WTC11 (cell line): Measurements from ENCODE around the gene PHB1.

Experiments
- KAT7 ChIP-seq: sonication (generic); formaldehyde crosslinking; IDR thresholded peaks from 2 replicates; pipeline ENCODE4 v1.8.1; 2023; ENCODE audit warnings: missing genetic modification reagents, mild to moderate bottlenecking, borderline replicate concordance
- PRRX2 ChIP-seq: fragments of 250-450 bp; sonication (Bioruptor Pico); IDR thresholded peaks from 2 replicates; pipeline ENCODE4 v1.8.0; 2021; ENCODE audit warnings: mild to moderate bottlenecking
- SP1 ChIP-seq: sonication (generic); formaldehyde crosslinking; conservative IDR thresholded peaks from 2 replicates; pipeline ENCODE4 v1.8.1; 2022; ENCODE audit warnings: missing genetic modification reagents

DNA sequence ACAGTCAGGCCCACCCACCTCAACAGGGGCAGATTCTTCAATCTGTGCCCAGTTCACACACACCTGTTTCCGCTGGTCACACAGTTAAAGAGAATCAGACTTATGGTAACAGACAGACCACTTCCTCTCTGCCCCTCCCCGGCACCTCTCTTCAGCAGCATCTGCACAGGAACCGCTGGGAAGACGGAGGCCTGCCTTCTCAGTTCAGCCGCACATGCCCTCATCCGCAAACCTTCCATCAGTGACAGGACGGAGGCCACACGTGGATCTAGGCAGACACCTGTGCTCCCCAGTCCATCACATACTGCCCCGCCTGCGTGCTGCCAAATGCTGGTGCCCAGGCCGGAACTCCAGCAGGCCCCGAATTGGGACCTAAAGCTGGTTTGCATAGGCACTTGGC, 10.3 kb downstream of the PHB1 start:
- TF ChIP-seq PRRX2 (CRISPR knock-in tag), result no peak
- no peak for TF ChIP-seq SP1
- TF ChIP-seq KAT7 (CRISPR knock-in tag), result no peak
